WTC11 (cell line): ENCODE data around the gene RHOBTB1. TPM values are rescaled to one million over a fixed set of nuclear protein-coding genes. Genes with fewer than 3 reads are reported as not detected.

ENCODE experiments used
- ATAC-seq: fragments of 200-7000 bp; cut with Tn5 transposase; 2 replicates; pipeline ENCODE4 v1.10.0; 2021; ENCODE audit warnings: mild to moderate bottlenecking, moderate library complexity
- CTCF ChIA-PET: fragments of 300-600 bp; sonication (Branson Sonifier 250); formaldehyde crosslinking; loops from one replicate; lab custom pipeline; 2021; ENCODE audit warnings: antibody characterized with exemption; lab: Charles Lee
- POLR2A ChIA-PET: fragments of 350-600 bp; sonication (Branson Sonifier 250); formaldehyde crosslinking; loops from one replicate; lab custom pipeline; 2021; ENCODE audit warnings: antibody characterized with exemption; lab: Charles Lee
- DNase-seq: peaks from one replicate; pipeline ENCODE4 v3.0.0; 2021; ENCODE audit warnings: low spot score
- H3K27ac Mint-ChIP-seq: 2 replicates; pipeline ENCODE4 v1.8.0; 2021; ENCODE audit warnings: mixed read lengths
- H3K27me3 Mint-ChIP-seq: 2 replicates; pipeline ENCODE4 v1.8.0; 2021; ENCODE audit warnings: low read depth, mild to moderate bottlenecking, moderate library complexity, mixed read lengths
- H3K36me3 Mint-ChIP-seq: 2 replicates; pipeline ENCODE4 v1.8.0; 2021; ENCODE audit warnings: mixed read lengths
- H3K4me1 Mint-ChIP-seq: 2 replicates; pipeline ENCODE4 v1.8.0; 2022; ENCODE audit warnings: mixed read lengths
- H3K4me3 Mint-ChIP-seq: 2 replicates; pipeline ENCODE4 v1.8.0; 2021; ENCODE audit warnings: mild to moderate bottlenecking, moderate library complexity, mixed read lengths
- H3K9me3 Mint-ChIP-seq: 2 replicates; pipeline ENCODE4 v1.8.0; 2021; ENCODE audit warnings: mixed read lengths
- AR ChIP-seq: fragments of 250-450 bp; sonication (Bioruptor Pico); IDR thresholded peaks from 2 replicates; pipeline ENCODE4 v1.9.0; 2021; ENCODE audit warnings: mild to moderate bottlenecking
- ATF3 ChIP-seq: sonication (generic); formaldehyde crosslinking; conservative IDR thresholded peaks from 2 replicates; pipeline ENCODE4 v1.8.1; 2022; ENCODE audit warnings: mild to moderate bottlenecking, missing genetic modification reagents
- FOXK1 ChIP-seq: sonication (generic); formaldehyde crosslinking; IDR thresholded peaks from 2 replicates; pipeline ENCODE4 v1.8.0; 2022; ENCODE audit warnings: mild to moderate bottlenecking, moderate library complexity, missing genetic modification reagents
- FOXP1 ChIP-seq: sonication (generic); formaldehyde crosslinking; IDR thresholded peaks from 2 replicates; pipeline ENCODE4 v1.8.0; 2022; ENCODE audit warnings: missing genetic modification reagents, mild to moderate bottlenecking, moderate library complexity, borderline replicate concordance
- GABPB1 ChIP-seq: sonication (generic); formaldehyde crosslinking; IDR thresholded peaks from 2 replicates; pipeline ENCODE4 v1.8.1; 2023; ENCODE audit warnings: mild to moderate bottlenecking, missing genetic modification reagents
- IRF1 ChIP-seq: sonication (generic); formaldehyde crosslinking; IDR thresholded peaks from 2 replicates; pipeline ENCODE4 v1.8.0; 2023; ENCODE audit warnings: missing genetic modification reagents
- JAZF1 ChIP-seq: fragments of 250-450 bp; sonication (Bioruptor Pico); IDR thresholded peaks from 2 replicates; pipeline ENCODE4 v1.9.0; 2021; ENCODE audit warnings: moderate library complexity, mild to moderate bottlenecking, inconsistent platforms
- MAX ChIP-seq: sonication (generic); formaldehyde crosslinking; IDR thresholded peaks from 2 replicates; pipeline ENCODE4 v1.8.0; 2022; ENCODE audit warnings: mild to moderate bottlenecking, missing genetic modification reagents
- NR1H2 ChIP-seq: sonication (generic); formaldehyde crosslinking; IDR thresholded peaks from 2 replicates; pipeline ENCODE4 v1.9.0; 2021; ENCODE audit warnings: mild to moderate bottlenecking, moderate library complexity, missing genetic modification reagents
- NR3C1 ChIP-seq: sonication (generic); formaldehyde crosslinking; conservative IDR thresholded peaks from 2 replicates; pipeline ENCODE4 v1.8.1; 2023; ENCODE audit warnings: low read depth, mild to moderate bottlenecking, missing genetic modification reagents
- OVOL2 ChIP-seq: fragments of 250-450 bp; sonication (Bioruptor Pico); IDR thresholded peaks from 2 replicates; pipeline ENCODE4 v1.9.0; 2021; ENCODE audit warnings: mild to moderate bottlenecking, borderline replicate concordance
- SOX15 ChIP-seq: fragments of 250-450 bp; sonication (Bioruptor Pico); IDR thresholded peaks from 2 replicates; pipeline ENCODE4 v1.9.0; 2021; ENCODE audit warnings: mild to moderate bottlenecking
- SP1 ChIP-seq: sonication (generic); formaldehyde crosslinking; conservative IDR thresholded peaks from 2 replicates; pipeline ENCODE4 v1.8.1; 2022; ENCODE audit warnings: missing genetic modification reagents
- ZBTB21 ChIP-seq: sonication (generic); formaldehyde crosslinking; IDR thresholded peaks from 2 replicates; pipeline ENCODE4 v1.8.1; 2023; ENCODE audit warnings: mild to moderate bottlenecking, missing genetic modification reagents, borderline replicate concordance
- ZBTB43 ChIP-seq: sonication (generic); formaldehyde crosslinking; IDR thresholded peaks from 2 replicates; pipeline ENCODE4 v1.8.1; 2023; ENCODE audit warnings: mild to moderate bottlenecking, missing genetic modification reagents
- ZNF532 ChIP-seq: fragments of 250-450 bp; sonication (Bioruptor Pico); IDR thresholded peaks from 2 replicates; pipeline ENCODE4 v1.9.0; 2021; ENCODE audit warnings: mild to moderate bottlenecking, borderline replicate concordance
- total RNA-seq: library from RNA; stranded (reverse); gene quantifications from 3 replicates; pipeline ENCODE4 v1.2.3, GENCODE V29; 2021

The RHOBTB1 gene
- total RNA-seq, 1 experiment from 2014 or later: 6.9 TPM

GRCh38 chr10:60955957-60956425 lies 12.0 kb upstream of the RHOBTB1 start:
- TF ChIP-seq GABPB1 (CRISPR knock-in tag) (peak; percentile 24; the same call in 1 of the 2 replicates), NR1H2 (CRISPR knock-in tag) (no peak)
- H3K27ac Mint-ChIP-seq: no peak overlapping the region
- CTCF ChIA-PET: no interaction called here
- no peaks in the 10 kb centered on the region for H3K4me1 Mint-ChIP-seq
- ATAC-seq (no peak), DNase-seq (no peak)
- no peaks in the 10 kb centered on the region for H3K36me3 Mint-ChIP-seq
- H3K9me3 Mint-ChIP-seq: no peaks in the 10 kb centered on the region
- no peak overlapping the region for H3K4me3 Mint-ChIP-seq
- H3K27me3 Mint-ChIP-seq: no peaks in the 10 kb centered on the region
- POLR2A ChIA-PET: no interaction called here

- no peak overlapping the region for H3K4me3 Mint-ChIP-seq
- no peaks in the 10 kb centered on the region for H3K4me1 Mint-ChIP-seq
- ChIA-PET CTCF (no interaction called here), POLR2A (no interaction called here)
- no peaks in the 10 kb centered on the region for H3K27me3 Mint-ChIP-seq
- H3K27ac Mint-ChIP-seq: no peak overlapping the region
- no peaks in the 10 kb centered on the region for H3K9me3 Mint-ChIP-seq
- ATAC-seq (no peak), DNase-seq (no peak)
- H3K36me3 Mint-ChIP-seq: no peaks in the 10 kb centered on the region
- TF ChIP-seq FOXP1 (CRISPR knock-in tag) (no peak), IRF1 (CRISPR knock-in tag) (no peak), ATF3 (CRISPR knock-in tag) (no peak), MAX (CRISPR knock-in tag) (no peak), OVOL2 (CRISPR knock-in tag) (no peak), SP1 (no peak), JAZF1 (CRISPR knock-in tag) (no peak), AR (CRISPR knock-in tag) (no peak), GABPB1 (CRISPR knock-in tag) (no peak), SOX15 (no peak), ZBTB43 (CRISPR knock-in tag) (no peak), FOXK1 (no peak), NR3C1 (no peak), ZBTB21 (CRISPR knock-in tag) (no peak), ZNF532 (no peak)
- TF ChIP-seq, all 79 proteins: peak for 0
Observed at GRCh38 chr10:60955316-60955715, 11.3 kb upstream of the RHOBTB1 start.
